ENCODE measurements around the gene GPLD1.

GPLD1 gene

DNA sequence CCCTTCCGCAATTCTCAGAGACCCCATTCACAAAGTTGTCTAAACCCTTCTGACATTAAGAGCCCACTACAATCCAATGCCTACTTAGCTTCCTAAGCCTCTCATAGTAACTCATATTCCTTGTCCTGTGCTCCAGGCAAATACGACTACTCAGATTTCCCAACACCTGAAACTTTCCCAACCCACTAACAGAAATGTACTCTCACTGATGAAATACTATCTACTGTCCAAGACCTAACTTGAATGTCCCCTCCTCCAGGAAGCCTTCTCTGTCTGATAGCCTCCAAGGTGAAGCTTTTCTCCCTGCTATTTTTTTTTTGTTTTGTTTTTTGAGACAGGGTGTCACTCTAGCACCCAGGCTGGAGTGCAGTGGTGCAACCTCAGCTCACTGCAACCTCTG lies 30.4 kb downstream of the GPLD1 start:
- no peak for TF ChIP-seq CTCF (IDR thresholded peaks at IDR 0.05; ENCODE audit: control insufficient read depth, insufficient read depth, low read depth, low read length, missing control alignments)
- no peak for DNase-seq (ENCODE audit: low read depth)
- no peak overlapping the region for H3K4me3 ChIP-seq (ENCODE audit: control insufficient read depth, low read depth, low read length)

- no peak overlapping the region for H3K4me3 ChIP-seq (ENCODE audit: control insufficient read depth, low read depth, low read length)
- TF ChIP-seq CTCF (IDR thresholded peaks at IDR 0.05; ENCODE audit: control insufficient read depth, insufficient read depth, low read depth, low read length, missing control alignments), result no peak
- no peak for DNase-seq (ENCODE audit: low read depth)
These were observed 31.2 kb downstream of the GPLD1 start for GRCh38 chr6:24458134-24458533.

GRCh38 chr6:24455061-24455460 lies 34.3 kb downstream of the GPLD1 start:
- DNase-seq (ENCODE audit: low read depth), result no peak
- H3K4me3 ChIP-seq (ENCODE audit: control insufficient read depth, low read depth, low read length), result no peak overlapping the region
- no peak for TF ChIP-seq CTCF (IDR thresholded peaks at IDR 0.05; ENCODE audit: control insufficient read depth, insufficient read depth, low read depth, low read length, missing control alignments)

- no peak for DNase-seq (ENCODE audit: low read depth)
- no peak overlapping the region for H3K4me3 ChIP-seq (ENCODE audit: control insufficient read depth, low read depth, low read length)
- TF ChIP-seq CTCF (IDR thresholded peaks at IDR 0.05; ENCODE audit: control insufficient read depth, insufficient read depth, low read depth, low read length, missing control alignments), result no peak
These were observed 34.9 kb downstream of the GPLD1 start for GRCh38 chr6:24454452-24454851.

DNA sequence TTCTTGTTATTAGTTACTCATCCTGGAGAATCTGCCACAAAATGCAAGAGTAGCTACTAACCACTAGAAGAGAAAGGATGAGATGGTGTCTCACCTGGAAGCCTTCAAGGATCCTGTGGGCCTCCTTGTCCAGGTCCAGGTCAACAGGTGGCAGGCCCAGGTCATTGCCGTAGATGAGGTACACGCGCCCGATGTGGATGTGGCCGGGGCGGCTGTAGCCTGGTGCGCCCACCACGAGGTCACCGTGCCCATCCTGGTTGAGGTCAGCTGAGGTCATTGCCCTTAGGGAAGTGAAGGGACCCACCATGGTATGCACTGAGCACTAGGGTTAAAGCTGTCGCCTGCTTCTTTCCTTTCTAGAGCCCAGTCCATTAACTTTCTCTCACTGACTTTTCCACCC lies 35.5 kb downstream of the GPLD1 start:
- H3K4me3 ChIP-seq (ENCODE audit: control insufficient read depth, low read depth, low read length), result no peak overlapping the region
- TF ChIP-seq CTCF (IDR thresholded peaks at IDR 0.05; ENCODE audit: control insufficient read depth, insufficient read depth, low read depth, low read length, missing control alignments), result no peak
- no peak for DNase-seq (ENCODE audit: low read depth)

- no peak for DNase-seq (ENCODE audit: low read depth)
- no peak overlapping the region for H3K4me3 ChIP-seq (ENCODE audit: control insufficient read depth, low read depth, low read length)
- TF ChIP-seq CTCF (IDR thresholded peaks at IDR 0.05; ENCODE audit: control insufficient read depth, insufficient read depth, low read depth, low read length, missing control alignments), result no peak
These were observed 37.6 kb downstream of the GPLD1 start for GRCh38 chr6:24451581-24452388.
